Measurements from ENCODE around the gene NFIA. TPM values are rescaled to one million over a fixed set of nuclear protein-coding genes. Genes with fewer than 3 reads are reported as not detected.

The NFIA gene
- 0.37 and 0.47 TPM in 2 replicates for total RNA-seq (2014; rRNA removed; shearing (Covaris generic))

DNA sequence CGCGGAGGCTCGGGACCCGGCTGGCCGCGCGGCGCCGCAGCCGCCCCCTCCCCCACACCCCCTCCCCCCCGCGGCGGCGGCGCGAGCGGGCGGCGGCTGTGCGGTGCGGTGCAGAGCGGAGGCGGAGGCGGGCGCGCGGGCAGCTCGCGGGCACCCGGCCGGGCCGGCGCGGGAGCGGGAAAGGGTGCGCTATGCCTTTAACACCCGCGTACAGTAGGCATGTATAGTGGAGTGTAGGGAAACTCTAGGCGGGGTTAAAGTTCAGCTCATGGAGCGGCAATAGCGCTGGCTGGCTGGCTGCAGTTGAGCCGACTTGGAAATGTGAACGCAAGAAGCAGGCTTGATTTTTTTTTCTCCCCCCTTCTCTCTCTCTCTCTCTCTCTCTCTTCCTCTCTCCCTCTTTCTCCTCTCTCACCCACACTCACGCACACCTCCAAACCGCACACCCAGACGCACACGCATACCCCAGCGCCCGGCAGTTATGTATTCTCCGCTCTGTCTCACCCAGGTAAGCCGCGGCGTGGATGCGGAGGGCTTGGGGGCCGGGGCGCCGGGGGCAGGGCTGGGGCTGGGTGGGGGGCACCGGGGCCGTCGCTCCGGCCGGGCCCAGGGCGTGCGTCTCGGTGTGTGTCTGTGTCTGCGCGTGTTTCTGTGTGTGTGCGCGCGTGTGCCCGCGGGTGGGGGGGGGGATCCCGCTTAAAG, at the start of gene NFIA:
NFIA (plus strand) TSS at position 251 of the 702 bp plus-strand sequence.
- in situ Hi-C loops (cut with HindIII; ENCODE audit: low sequenced_read_pairs), result no loop called here
- peak; percentile 73 for DNase-seq (ENCODE audit: low spot score)

DNA sequence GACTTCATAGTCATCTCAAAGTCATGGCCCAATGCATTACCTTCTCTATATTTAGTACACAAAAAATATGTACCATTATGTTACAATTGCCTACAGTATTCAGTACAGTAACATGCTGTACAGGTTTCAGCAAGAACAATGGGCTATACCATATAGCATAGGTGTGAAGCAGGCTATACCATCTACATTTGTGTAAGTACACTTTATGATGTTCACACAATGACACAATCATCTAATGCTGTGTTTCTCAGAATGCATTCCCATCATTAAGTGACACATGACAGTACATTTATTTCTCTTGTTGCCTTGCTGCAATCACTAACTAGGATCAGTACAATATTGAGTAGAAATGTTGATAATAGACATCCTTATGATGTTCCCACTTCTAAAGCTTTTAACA, 46.5 kb upstream of the NFIA start:
- DNase-seq (ENCODE audit: low spot score), result no peak
- in situ Hi-C loops (cut with HindIII; ENCODE audit: low sequenced_read_pairs), result no loop called here

DNA sequence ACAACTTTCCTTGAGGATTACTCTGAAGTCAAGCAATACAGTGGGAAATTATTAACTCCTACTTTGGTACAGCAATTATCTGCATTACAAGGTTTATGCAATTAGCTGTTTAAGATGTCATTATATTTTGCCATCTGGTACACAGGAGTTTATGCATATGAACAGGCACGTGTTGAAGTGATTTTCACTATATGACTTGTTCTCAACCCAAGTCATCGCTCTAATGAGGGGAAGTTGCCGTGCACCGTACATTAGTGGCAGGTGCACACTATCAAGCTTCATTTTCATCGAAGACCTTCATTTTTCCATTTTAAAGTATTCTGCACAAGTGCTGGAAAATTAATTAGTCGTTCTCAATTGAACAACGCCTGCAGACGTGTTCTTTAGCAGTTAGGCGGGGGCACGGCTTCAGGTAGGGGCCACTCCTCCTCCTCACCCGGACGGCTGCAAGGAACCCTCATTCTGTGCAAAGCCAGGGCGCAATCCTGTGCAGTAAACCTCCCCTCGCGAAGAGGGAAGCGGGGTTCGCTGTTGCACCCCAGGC, 39.8 kb upstream of the NFIA start:
- in situ Hi-C loops (cut with HindIII; ENCODE audit: low sequenced_read_pairs), result no loop called here
- DNase-seq (ENCODE audit: low spot score), result no peak

DNA sequence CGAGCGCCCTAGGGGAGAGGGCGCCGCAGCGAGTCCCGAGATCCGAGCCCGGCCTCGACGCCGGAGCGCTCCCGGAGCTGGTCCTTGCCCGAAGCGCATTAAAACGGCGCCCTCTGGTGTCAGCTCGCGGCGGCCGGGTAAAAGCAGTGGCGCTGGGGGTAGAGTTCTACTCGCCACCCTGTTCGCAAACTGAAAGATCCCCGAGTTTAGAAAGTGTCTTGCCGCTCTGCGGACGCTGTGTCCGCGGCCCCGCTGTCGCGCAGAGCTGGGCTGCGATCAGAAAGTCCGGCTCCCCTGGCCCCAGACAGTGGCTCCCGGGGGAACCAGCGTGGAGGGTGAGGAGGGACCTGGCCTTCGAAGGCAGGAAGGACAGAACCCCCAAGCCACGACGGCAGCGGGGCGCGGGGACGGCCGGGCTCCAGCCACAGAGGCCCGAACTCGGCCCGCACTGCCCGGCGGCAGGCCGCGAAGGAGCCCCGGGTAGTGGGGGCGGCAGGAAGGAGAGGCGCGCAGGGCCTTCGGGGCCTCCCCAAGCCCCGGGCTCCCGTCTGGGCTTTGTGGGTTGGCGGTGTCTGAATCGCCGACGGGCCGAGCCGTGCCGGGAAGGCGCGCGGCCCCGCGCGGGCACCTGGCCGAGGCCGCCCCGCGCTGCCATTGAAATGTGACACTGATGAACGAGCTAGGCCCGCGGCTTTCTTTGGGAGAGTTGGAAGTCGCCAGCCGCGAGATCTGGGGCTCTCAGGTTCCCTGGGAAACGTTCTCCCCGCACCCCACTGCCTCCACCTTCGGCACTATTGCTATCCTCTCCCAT, 39.1 kb upstream of the NFIA start:
- peak; percentile 49 for DNase-seq (ENCODE audit: low spot score)
- in situ Hi-C loops (cut with HindIII; ENCODE audit: low sequenced_read_pairs), result no loop called here

DNA sequence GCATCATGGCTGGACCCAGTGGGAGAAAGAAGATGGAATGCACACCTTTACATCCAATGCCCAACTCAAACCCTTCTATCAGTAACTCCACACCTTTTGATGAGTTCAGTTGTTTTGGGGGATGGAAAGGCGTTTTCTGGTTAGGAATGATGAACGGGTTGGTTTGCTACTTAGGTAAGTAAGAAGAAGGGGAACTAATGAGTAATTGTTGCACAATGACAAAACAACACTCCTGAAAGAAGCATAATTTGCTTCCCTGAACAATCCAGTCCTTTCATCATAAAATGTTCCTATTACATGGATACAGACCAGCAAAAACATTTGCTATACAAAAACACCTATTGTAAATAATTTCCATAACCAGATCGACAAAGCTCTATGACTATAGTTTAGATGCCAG, 35.9 kb upstream of the NFIA start:
- in situ Hi-C loops (cut with HindIII; ENCODE audit: low sequenced_read_pairs), result no loop called here
- no peak for DNase-seq (ENCODE audit: low spot score)

DNA sequence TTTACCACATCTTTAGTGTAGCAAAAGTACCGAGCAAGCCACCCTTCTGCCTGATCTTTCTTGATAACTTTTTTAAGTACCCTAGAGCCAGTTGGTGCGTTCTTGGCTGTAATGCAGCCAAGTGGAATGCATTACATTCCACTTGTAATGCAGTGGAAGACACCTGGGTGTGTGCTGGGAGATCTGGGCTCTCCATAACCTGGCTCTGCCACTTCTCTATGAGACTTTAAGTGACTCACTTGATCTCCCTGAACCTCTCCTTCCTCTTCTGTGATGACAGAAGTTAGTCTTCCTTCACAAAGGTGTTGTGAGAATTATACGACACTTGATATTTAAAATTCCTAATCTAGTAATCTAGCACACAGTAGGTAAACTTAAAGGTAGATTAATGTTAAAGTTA, 35.3 kb upstream of the NFIA start:
- in situ Hi-C loops (cut with HindIII; ENCODE audit: low sequenced_read_pairs), result no loop called here
- DNase-seq (ENCODE audit: low spot score), result no peak

DNA sequence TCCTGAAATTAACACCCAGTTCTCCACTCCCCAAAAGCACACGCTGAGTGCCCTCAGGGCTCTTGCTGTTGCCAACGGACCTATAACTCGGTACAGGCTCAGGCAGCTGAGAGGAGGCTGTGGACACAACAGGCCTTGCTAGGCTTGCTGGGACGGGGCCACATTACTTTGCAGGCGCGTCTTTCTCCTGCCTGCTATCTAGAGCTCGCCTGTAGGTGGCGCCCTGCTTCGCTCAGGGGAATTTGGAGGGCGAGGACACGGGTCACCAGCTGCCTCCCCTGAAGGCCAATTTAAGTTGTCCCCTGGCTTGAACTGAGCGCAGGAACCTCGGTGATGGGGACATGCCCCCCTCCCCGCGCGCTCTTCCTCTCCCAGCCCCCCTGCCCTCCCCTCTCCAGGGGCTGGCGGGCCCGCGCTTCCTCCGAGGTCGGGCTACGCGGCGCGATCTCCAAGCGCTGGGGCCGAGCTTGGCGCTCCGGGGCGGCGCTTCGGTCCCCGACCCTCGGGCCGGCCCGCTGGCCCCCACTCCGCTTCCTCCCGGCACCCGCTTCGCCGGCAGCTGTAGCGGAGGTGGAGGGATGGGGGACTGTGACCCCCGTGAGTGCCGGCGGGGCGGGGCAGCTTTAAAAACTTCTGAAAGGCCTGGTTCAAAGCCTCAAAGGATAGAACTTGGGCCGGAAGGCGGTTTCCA, 32.4 kb upstream of the NFIA start:
- in situ Hi-C loops (cut with HindIII; ENCODE audit: low sequenced_read_pairs), result no loop called here

DNA sequence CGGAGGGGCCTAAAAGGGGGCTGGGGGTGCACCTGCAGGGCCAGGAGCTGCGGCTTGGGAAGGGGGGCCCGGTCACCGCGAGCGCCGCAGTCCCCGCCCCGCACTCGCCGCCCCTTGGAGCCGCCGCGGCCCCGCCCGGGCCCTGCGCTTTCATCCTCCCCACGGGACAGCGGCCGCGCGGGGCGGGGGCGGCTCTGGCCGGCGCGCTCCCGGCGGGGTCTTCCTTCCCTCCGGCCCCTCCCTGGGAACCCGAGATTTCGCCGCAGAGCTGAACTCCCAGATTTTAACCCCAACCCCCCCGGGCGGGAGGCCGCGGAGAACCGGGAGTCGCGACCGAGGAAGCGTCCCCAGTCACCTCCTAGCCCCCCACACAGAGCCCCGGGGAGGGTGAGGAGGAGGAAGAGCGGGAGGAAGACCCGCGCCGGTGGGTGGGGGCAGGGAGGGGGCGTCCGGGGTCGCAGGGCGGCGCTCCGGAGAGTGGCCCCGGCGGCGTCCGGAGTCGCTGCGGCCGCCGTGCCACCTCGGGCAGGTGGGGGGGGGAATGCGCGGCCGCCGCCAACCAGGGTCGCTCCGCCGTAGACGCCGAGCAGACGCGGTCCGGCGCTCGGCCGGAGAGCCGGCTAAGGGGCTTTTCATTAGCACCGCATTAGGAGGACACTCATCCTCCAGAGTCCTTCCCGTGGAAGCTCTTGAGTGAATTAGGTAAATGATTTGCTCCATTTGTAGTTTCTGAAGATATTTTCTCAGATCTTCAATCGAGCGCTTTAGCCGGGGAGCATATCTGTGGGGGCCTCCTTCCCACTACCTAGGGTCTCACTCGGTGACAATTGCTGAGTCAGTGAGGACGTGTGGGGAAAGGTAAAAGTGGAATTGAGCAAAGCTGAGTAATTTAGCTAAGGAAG, 31.6 kb upstream of the NFIA start:
- in situ Hi-C loops (cut with HindIII; ENCODE audit: low sequenced_read_pairs), result no loop called here
- peak; percentile 38 for DNase-seq (ENCODE audit: low spot score)

More for the DNA sequence above, 32.4 kb upstream of the NFIA start:
- peak; percentile 92 for DNase-seq (ENCODE audit: low spot score)

DNA sequence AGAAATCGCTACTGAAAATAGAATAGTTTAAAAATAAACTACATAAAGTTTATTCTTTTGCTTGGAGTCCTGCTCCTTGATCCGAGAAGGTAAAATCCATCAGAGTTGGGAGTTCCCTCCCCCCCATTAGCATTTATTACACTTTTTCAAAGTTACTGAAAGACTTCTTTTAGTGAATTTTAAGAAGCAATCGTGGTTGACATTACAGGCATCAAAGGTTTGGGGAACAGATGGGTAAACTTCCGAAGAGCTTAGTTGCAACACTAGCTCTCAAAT, 31.0 kb upstream of the NFIA start:
- DNase-seq (ENCODE audit: low spot score), result no peak
- in situ Hi-C loops (cut with HindIII; ENCODE audit: low sequenced_read_pairs), result no loop called here

DNA sequence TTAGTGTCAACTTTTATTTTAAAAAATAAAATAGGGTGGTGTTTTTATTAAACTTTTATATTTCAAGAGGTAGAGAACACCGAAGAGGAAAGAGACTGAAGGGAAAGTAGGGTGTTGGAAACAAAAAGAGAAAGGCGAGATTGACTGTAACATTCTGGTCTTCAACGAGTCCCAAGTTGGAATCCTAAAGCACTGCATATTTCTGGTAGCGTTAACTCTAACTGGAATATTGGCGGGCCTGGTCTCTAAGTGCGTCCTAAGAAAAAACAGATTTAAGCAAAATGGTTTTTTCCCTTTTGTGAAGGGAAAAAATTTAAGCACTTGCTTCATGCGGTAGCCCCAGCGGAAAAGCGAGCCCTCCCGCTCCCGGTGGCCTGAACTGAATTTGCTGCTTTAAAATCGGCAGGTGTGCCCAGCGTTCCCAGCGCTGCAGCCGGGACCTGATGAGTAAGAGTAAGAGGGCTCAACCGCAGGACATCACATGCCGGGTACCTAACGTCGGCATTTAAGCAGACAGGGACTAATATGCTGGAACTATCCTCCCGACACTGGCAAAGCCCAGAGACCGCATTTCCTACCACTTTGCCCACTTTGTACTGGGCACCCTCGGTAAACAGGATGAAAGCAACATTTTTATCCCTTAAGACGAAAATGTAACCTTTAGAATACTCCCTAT, 30.5 kb upstream of the NFIA start:
- in situ Hi-C loops (cut with HindIII; ENCODE audit: low sequenced_read_pairs), result no loop called here
- DNase-seq (ENCODE audit: low spot score), result peak; percentile 14

DNA sequence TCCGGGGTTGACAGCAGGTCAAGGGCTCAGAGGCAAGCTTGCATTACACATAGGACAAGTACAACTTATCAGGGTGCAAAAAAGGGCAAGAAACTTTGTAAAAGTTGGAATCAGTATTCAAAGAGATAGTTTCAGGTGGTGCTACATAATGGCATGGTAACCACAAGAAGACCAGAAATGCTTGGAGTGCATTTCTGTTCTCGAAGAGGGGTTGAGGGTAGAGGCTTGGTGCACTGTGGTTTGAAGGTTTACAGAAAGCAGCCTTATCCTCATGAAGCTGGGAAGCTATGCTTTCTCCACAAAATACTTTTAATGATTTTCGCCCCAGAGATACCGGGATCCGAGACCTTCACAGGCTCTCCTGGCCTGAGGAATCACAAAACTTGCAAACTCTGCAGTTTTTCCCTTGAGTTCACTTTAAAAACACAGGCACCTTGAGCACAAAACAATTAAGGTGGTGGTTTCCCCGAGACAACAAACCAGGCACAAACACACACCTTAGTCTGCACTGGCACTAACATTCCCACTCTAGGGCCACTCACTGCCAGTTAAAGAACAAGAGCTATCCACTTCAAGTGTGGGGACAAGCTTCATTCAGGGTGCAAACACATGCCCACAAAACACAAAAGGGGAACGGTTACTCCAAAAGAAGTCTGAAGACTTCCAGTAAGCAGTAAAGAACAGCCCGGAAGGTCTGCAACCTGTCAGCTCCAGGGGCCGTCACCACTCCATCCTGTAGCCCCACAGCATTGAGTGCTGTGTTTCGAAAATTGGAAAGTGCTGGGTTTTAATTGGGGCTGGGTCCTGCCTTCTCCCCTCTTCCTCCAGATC, 29.8 kb upstream of the NFIA start:
- DNase-seq (ENCODE audit: low spot score), result peak; percentile 35
- in situ Hi-C loops (cut with HindIII; ENCODE audit: low sequenced_read_pairs), result no loop called here

DNA sequence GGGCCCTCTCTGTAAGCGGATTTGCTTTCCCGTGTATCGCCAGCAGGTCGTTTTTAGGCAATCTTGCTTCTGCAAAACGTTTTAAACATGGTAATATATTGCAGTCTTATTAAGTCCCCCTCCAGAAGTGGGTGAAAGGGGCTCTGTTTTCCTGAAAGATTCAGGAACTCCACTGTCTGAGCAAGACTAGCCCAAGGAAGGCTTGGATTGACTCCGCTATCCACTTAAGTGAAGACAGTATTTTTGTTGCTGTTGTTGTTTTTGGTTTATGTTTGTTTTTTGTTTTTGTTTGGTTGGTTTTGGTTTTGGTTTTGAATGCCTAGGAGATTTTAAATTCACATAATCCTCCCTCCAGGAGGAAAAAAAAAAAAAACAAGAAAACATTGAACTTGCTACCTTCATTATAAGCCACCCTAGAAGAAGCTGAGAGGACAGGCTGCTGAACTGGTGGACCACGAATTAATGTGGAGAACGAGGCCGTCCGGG, 29.1 kb upstream of the NFIA start:
- DNase-seq (ENCODE audit: low spot score), result peak; percentile 41
- in situ Hi-C loops (cut with HindIII; ENCODE audit: low sequenced_read_pairs), result no loop called here

DNA sequence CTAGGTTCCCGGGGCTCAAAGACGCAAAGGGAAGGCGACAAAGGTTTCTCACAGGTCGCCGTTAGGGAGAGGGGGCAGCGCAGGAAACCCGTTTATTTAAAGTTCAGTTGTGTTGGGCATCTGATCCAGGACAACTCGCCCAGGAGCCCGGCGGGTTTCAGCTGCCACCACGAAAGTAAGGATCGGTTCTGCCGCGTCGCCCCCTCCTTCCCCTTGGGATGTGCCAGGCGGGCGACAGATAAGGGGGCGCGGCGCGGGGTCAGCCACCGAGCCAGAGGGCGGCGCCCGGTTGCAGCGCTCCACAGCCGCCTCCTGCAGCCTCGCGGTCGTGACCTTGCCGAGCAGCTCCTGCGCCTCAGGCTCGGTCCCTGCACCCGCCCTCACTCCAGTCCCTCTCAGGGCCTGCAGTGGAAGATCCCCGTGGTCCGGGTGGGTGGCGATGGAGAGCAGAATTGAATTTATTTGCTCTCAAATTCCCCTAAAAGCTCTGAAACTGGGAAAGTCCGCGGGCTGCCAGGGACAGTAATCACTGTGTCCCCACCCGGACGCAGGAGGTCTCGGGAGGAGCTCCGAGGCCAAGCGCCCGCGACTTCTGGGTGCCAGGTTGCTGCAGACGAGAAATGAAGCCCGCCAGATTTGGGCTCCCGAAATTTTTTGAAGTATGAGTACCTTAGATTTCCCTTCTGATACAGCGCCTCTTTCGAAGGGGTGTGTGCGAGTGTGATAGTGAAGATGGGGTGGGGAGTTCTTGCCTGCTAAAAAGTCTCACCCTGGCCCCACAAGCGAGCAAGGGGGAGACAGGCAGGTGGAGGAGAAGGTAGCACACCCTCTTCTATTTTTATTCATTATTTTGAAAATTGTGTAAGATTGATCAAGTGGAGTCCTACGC, 28.4 kb upstream of the NFIA start:
- in situ Hi-C loops (cut with HindIII; ENCODE audit: low sequenced_read_pairs), result no loop called here
- DNase-seq (ENCODE audit: low spot score), result peak; percentile 46

DNA sequence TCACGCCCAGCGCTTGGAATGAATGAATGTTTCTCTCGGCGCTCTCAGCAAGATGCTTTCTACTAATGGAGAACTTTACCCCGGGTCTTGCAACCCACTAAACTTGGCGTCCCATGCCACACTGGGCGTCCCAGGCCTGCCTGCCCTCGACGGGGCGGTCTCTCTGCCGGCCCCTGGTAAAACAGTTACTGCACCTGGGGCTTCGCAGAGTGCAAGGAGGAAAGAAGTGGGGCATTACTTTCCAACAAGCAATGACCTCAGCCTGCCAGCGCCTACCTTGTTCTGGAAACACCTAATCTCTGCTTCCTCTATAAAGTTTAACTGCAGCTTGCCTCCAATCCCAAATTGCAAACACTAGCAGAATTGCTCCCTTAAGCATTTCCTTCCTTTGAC, 27.8 kb upstream of the NFIA start:
- in situ Hi-C loops (cut with HindIII; ENCODE audit: low sequenced_read_pairs), result no loop called here
- peak; percentile 16 for DNase-seq (ENCODE audit: low spot score)

DNA sequence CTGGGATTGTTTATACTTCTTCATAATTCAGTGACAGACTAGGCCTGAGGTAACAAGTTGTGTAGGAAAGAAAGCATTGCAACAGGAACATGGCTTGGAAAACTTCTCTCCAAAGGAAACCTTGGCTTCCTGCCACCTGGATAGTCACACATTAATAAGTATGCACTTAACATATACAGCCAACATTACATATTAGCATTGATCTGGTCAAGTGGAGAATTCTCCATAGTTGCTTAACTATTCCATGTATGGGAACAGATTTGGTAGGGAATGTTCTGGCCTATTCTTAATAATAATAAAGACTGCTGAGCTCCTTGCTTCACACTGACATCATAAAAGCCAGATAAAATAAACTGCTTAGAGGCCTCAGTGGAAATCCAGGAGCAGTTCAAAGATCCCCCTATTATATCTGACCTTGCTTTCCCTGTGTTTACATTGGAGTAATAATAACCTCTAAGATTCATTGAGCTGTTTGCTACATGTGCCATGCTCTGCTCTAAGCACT, 27.2 kb upstream of the NFIA start:
- peak; percentile 32 for DNase-seq (ENCODE audit: low spot score)
- in situ Hi-C loops (cut with HindIII; ENCODE audit: low sequenced_read_pairs), result no loop called here

DNA sequence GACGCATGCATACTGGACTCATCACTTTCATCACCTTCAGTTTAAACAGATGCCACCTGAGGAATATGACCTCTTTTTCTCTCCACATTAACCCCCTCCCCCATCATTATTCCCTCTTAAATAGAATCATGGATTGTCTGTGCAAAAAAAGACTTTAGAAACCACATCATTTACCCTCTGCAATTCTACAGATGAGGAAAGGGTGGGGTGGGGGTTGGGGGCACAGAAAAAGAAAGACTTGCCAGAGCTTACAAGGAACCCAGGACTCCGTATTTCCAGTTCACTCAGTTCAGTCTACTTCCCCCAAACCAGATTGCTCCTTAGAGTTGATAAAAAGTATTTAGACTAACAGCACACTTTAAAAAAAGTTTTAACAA, 26.2 kb upstream of the NFIA start:
- in situ Hi-C loops (cut with HindIII; ENCODE audit: low sequenced_read_pairs), result no loop called here
- DNase-seq (ENCODE audit: low spot score), result peak; percentile 29
